ENCODE data around the gene PPARA.
"Not testable (repeated sequence)": the region's sequence is repeated elsewhere in the genome, so short reads cannot be mapped to it uniquely, and the experiment has no call there.

PPARA gene

GRCh38 chr22:46260038-46260437 lies 109.7 kb downstream of the PPARA start:
- TF ChIP-seq EZH2phosphoT487 (IDR thresholded peaks at IDR 0.05; ENCODE audit: low read depth) = no peak
- TF ChIP-seq, protein P1, sequence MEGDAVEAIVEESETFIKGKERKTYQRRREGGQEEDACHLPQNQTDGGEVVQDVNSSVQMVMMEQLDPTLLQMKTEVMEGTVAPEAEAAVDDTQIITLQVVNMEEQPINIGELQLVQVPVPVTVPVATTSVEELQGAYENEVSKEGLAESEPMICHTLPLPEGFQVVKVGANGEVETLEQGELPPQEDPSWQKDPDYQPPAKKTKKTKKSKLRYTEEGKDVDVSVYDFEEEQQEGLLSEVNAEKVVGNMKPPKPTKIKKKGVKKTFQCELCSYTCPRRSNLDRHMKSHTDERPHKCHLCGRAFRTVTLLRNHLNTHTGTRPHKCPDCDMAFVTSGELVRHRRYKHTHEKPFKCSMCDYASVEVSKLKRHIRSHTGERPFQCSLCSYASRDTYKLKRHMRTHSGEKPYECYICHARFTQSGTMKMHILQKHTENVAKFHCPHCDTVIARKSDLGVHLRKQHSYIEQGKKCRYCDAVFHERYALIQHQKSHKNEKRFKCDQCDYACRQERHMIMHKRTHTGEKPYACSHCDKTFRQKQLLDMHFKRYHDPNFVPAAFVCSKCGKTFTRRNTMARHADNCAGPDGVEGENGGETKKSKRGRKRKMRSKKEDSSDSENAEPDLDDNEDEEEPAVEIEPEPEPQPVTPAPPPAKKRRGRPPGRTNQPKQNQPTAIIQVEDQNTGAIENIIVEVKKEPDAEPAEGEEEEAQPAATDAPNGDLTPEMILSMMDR (IDR thresholded peaks at IDR 0.05; ENCODE audit: low read depth, low read length) = no peak
- Histone ChIP-seq H3K79me2 (ENCODE audit: low read length) (no peaks in the 10 kb centered on the region), H3K4me2 (ENCODE audit: low read length) (no peak overlapping the region), H3K9ac (ENCODE audit: low read length) (no peak overlapping the region), H4K20me1 (ENCODE audit: insufficient read depth, low read length) (no peaks in the 10 kb centered on the region), H3K36me3 (replicated peaks; ENCODE audit: low read depth, low read length) (no peaks in the 10 kb centered on the region), H3K9me3 (ENCODE audit: insufficient read depth, low read length) (no peaks in the 10 kb centered on the region), H2AFZ (ENCODE audit: low read depth, low read length) (no peak overlapping the region), H3K27ac (ENCODE audit: low read length) (no peak overlapping the region), H3K4me1 (ENCODE audit: low read length) (no peaks in the 10 kb centered on the region), H3K27me3 (ENCODE audit: low read depth, low read length) (peaks cover 38% of the 10 kb centered on the region), H3K4me3 (ENCODE audit: low read length) (no peak overlapping the region)

DNA sequence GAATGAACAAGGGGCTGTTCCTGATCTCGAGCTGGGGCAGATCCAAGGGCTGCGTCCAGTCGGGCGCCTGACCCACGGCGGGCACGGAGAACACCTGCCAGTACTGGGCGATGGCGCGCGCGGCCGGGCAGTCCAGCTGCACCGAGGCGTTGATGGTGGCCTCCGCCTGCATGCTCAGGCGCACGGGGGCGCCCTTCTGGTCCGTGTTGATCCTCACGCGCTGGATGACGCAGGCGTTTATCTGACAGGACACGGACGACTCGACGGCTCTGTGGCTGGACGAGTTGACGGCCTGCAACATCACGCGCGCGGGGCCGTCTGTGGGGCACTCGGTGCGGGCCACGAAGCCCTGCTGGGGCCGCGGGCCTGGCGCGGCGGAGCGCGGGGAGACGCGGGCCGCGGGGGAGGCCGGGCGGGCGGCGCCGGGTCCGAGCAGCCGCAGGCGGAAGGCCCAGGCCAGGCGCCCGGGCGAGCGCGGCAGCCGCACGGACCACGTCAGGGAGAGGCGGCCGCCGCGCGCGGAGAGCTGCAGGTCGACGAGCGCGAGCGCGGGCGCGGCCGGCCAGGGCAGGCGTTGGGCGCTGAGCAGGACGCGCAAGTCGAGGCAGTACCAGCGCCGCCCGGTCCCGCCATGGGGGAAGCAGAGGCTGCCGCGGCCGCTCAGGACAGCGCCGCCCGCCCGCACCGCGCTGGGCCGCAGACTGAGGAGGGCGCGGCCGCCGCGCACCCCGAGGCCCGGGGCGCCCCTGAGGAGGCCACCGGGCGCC lies 112.3 kb downstream of the PPARA start:
- Histone ChIP-seq H4K20me1 (ENCODE audit: insufficient read depth, low read length) (no peaks in the 10 kb centered on the region), H3K4me2 (ENCODE audit: low read length) (no peak overlapping the region), H3K36me3 (replicated peaks; ENCODE audit: low read depth, low read length) (no peaks in the 10 kb centered on the region), H3K9me3 (ENCODE audit: insufficient read depth, low read length) (no peaks in the 10 kb centered on the region), H3K4me3 (ENCODE audit: low read length) (no peak overlapping the region), H3K9ac (ENCODE audit: low read length) (no peak overlapping the region), H3K27ac (ENCODE audit: low read length) (no peak overlapping the region), H3K4me1 (ENCODE audit: low read length) (peaks cover 4% of the 10 kb centered on the region; the same call in 1 of the 2 replicates), H2AFZ (ENCODE audit: low read depth, low read length) (no peak overlapping the region), H3K27me3 (ENCODE audit: low read depth, low read length) (peaks cover 44% of the 10 kb centered on the region), H3K79me2 (ENCODE audit: low read length) (no peaks in the 10 kb centered on the region)
- TF ChIP-seq, protein P1 (IDR thresholded peaks at IDR 0.05; ENCODE audit: low read depth, low read length) = no peak
- no peak for TF ChIP-seq EZH2phosphoT487 (IDR thresholded peaks at IDR 0.05; ENCODE audit: low read depth)

DNA sequence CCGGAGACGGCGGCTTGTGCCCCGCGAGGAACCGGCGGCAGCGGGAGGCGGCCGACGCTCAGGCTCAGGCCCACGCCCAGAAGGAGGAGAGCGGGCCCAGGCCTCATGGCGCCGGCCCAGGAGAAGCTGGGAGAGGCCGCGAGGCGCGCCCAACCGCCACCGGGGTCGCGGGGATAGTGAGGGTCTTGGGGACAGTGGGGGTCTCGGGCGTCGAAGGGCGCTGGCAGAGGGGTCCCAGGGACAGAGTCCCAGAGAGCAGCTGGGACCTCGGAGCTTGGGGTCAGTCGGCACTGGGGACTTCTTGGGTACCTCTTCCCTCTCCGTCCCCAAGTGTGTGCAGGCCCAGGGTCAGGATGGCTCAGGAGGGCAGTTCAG lies 112.9 kb downstream of the PPARA start, which contains the start of gene PKDREJ:
Gene PKDREJ (minus strand): TSS at position 128 of the 375 bp plus-strand sequence. CDS start 21 bp downstream, at position 107.
- peaks cover 38% of the 10 kb centered on the region for H3K27me3 ChIP-seq (ENCODE audit: low read depth, low read length)
- H3K4me2 ChIP-seq (ENCODE audit: low read length) = no peak within 1 kb of the TSS
- H4K20me1 ChIP-seq (ENCODE audit: insufficient read depth, low read length) = no peaks in the 10 kb centered on the region
- TF ChIP-seq, protein P1 (IDR thresholded peaks at IDR 0.05; ENCODE audit: low read depth, low read length) = no peak
- TF ChIP-seq EZH2phosphoT487 (IDR thresholded peaks at IDR 0.05; ENCODE audit: low read depth) = no peak
- no peak within 1 kb of the TSS for H2AFZ ChIP-seq (ENCODE audit: low read depth, low read length)
- H3K4me1 ChIP-seq (ENCODE audit: low read length) = peaks cover 6% of the 10 kb centered on the region
- H3K36me3 ChIP-seq (replicated peaks; ENCODE audit: low read depth, low read length) = no peaks in the 10 kb centered on the region
- H3K27ac ChIP-seq (ENCODE audit: low read length) = no peak within 1 kb of the TSS
- no peaks in the 10 kb centered on the region for H3K79me2 ChIP-seq (ENCODE audit: low read length)
- no peaks in the 10 kb centered on the region for H3K9me3 ChIP-seq (ENCODE audit: insufficient read depth, low read length)
- H3K9ac ChIP-seq (ENCODE audit: low read length) = no peak within 1 kb of the TSS
- no peak within 1 kb of the TSS for H3K4me3 ChIP-seq (ENCODE audit: low read length)

DNA sequence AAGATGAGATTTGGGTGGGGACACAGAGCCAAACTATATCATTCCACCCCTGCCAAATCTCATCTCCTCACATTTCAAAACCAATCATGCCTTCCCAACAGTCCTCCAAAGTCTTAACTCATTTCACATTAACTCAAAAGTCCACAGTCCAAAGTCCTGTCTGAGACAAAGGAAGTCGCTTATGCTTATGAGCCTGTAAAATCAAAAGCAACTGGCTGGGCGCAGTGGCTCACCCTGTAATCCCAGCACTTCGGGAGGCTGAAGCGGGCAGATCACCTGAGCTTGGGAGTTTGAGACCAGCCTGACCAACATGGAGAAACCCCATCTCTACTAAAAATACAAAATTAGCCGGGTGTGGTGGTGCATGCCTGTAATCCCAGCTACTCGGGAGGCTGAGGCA lies 114.2 kb downstream of the PPARA start:
- H3K4me1 ChIP-seq (ENCODE audit: low read length); H2AFZ ChIP-seq (ENCODE audit: low read depth, low read length); H4K20me1 ChIP-seq (ENCODE audit: insufficient read depth, low read length); H3K4me2 ChIP-seq (ENCODE audit: low read length); H3K27ac ChIP-seq (ENCODE audit: low read length); H3K9ac ChIP-seq (ENCODE audit: low read length); H3K4me3 ChIP-seq (ENCODE audit: low read length); H3K9me3 ChIP-seq (ENCODE audit: insufficient read depth, low read length); H3K79me2 ChIP-seq (ENCODE audit: low read length); H3K36me3 ChIP-seq (replicated peaks; ENCODE audit: low read depth, low read length): not testable (repeated sequence)
- peaks cover 25% of the 10 kb centered on the region for H3K27me3 ChIP-seq (ENCODE audit: low read depth, low read length)

DNA sequence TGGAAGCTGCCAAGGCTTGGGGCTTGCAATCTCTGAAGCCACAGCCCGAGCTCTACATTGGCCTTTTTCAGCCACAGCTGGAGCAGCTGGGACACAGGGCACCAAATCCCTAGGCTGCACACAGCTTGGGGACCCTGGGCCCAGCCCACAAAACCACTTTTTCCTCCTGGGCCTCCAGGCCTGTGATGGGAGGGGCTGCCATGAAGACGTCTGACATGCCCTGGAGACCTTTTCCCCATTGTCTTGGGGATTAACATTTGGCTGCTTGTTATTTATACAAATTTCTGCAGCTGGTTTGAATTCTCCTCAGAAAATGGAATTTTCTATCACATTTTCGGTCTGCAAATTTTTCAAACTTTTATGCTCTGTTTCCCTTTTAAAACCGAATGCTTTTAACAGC lies 115.3 kb downstream of the PPARA start:
- H3K4me2 ChIP-seq (ENCODE audit: low read length); H3K4me3 ChIP-seq (ENCODE audit: low read length); H3K27ac ChIP-seq (ENCODE audit: low read length); H3K36me3 ChIP-seq (replicated peaks; ENCODE audit: low read depth, low read length); H3K9ac ChIP-seq (ENCODE audit: low read length); H4K20me1 ChIP-seq (ENCODE audit: insufficient read depth, low read length); H3K9me3 ChIP-seq (ENCODE audit: insufficient read depth, low read length); H3K4me1 ChIP-seq (ENCODE audit: low read length); H2AFZ ChIP-seq (ENCODE audit: low read depth, low read length); H3K79me2 ChIP-seq (ENCODE audit: low read length): not testable (repeated sequence)
- peaks cover 18% of the 10 kb centered on the region; the same call in 1 of the 2 replicates for H3K27me3 ChIP-seq (ENCODE audit: low read depth, low read length)

Data from OCI-LY3 (cell line).